Kidney (tissue), 14 donors: ENCODE measurements around the gene KLHL18. TPM values are rescaled to one million over a fixed set of nuclear protein-coding genes. Genes with fewer than 3 reads are reported as not detected.
"Not testable (repeated sequence)": the region's sequence is repeated elsewhere in the genome, so short reads cannot be mapped to it uniquely, and the experiment has no call there.

Experiments
- DNase-seq, 5 donors: peaks; one replicate each; pipeline ENCODE4 v3.0.0-alpha.2; 2013 to 2020
- FAIRE-seq: peaks from 2 replicates; lab custom pipeline; 2012; peaks lifted over from hg19 to GRCh38; lab: Jason Lieb, UNC
- H3K27ac ChIP-seq, 2 donors: one replicate each; pipeline ENCODE4 v1.7.0; 2013; ENCODE audit warnings: low read depth in 2 of 2, low read length in 2 of 2, inconsistent platforms in 1 of 2
- H3K27me3 ChIP-seq: one replicate; pipeline ENCODE4 v1.7.1; 2013; ENCODE audit warnings: low read length, inconsistent platforms; ENCODE audit not compliant: control insufficient read depth, insufficient read depth
- H3K36me3 ChIP-seq, 3 donors: one replicate each; pipeline versions ENCODE4 v1.7.0 to v1.7.1; 2013; ENCODE audit warnings: low read length in 3 of 3, control low read depth in 1 of 3, inconsistent platforms in 1 of 3; ENCODE audit not compliant: insufficient read depth in 3 of 3, control insufficient read depth in 2 of 3
- H3K4me1 ChIP-seq, 3 donors: one replicate each; pipeline versions ENCODE4 v1.7.0 to v1.7.1; 2013; ENCODE audit warnings: low read length in 3 of 3, inconsistent platforms in 1 of 3, low read depth in 1 of 3; ENCODE audit not compliant: control insufficient read depth in 2 of 3, insufficient read depth in 2 of 3
- H3K4me3 ChIP-seq, 3 donors: one replicate each; pipeline versions ENCODE4 v1.7.0 to v1.8.1; 2013; ENCODE audit warnings: low read length in 3 of 3, control low read depth in 1 of 3, inconsistent platforms in 1 of 3
- H3K9ac ChIP-seq, 3 donors: one replicate each; pipeline versions ENCODE4 v1.7.0 to v1.7.1; 2013; ENCODE audit warnings: low read length in 3 of 3, control low read depth in 1 of 3, inconsistent platforms in 1 of 3
- H3K9me3 ChIP-seq, 3 donors: one replicate each; pipeline versions ENCODE4 v1.7.0 to v1.7.1; 2013; ENCODE audit warnings: low read length in 3 of 3, control low read depth in 1 of 3, inconsistent platforms in 1 of 3; ENCODE audit not compliant: control insufficient read depth in 2 of 3, insufficient read depth in 1 of 3
- intact Hi-C: fragments of 100-400 bp; cut with DNase I; formaldehyde crosslinking; loops from one replicate; pipeline ENCODE4 v1.11.1; 2022
- polyA plus RNA-seq: library from polyadenylated mRNA; stranded (reverse); fragments of 350-450 nt; fragmentation: Illumina TruSeq; extraction: RNeasy Lipid Tissue Mini Kit (QIAGEN cat#74804); gene quantifications from one replicate; pipeline ENCODE4 v1.2.3, GENCODE V29; 2014; ENCODE audit warnings: low read depth, low replicate concordance; ENCODE audit not compliant: insufficient read depth
- total RNA-seq: library from RNA; stranded (reverse); fragmentation: NEBNext Ultra II Directional; extraction: Animal tissue kit (Norgen Biotek cat#: 25700); gene quantifications from one replicate; pipeline ENCODE4 v1.2.1, GENCODE V29; 2021
- TF ChIP-seq, protein P1 (sequence below): IDR thresholded peaks from 3 replicates; pipeline ENCODE4 v1.5.1; 2012; ENCODE audit warnings: mild to moderate bottlenecking, moderate library complexity, borderline replicate concordance; ENCODE audit not compliant: insufficient read depth; ENCODE audit errors: extremely low read depth
- donor health status: control.
- donor health status: control.
- donor health status: control.
- donor health status: control.
- donor health status: control.
- donor health status: DM: yes; HTN: yes; CAD: no.
- donor health status: Normal renal cell carcinoma (clear cell type).

KLHL18 gene
- total and polyA plus RNA-seq, 2 donors from 2014 or later, result 10.6 to 31.1 TPM

- no peak overlapping the region for H3K9ac ChIP-seq
- peaks cover 0 to 8% (median 0%) of the 10 kb centered on the region in 3 donors for H3K4me1 ChIP-seq
- TF ChIP-seq, protein P1, sequence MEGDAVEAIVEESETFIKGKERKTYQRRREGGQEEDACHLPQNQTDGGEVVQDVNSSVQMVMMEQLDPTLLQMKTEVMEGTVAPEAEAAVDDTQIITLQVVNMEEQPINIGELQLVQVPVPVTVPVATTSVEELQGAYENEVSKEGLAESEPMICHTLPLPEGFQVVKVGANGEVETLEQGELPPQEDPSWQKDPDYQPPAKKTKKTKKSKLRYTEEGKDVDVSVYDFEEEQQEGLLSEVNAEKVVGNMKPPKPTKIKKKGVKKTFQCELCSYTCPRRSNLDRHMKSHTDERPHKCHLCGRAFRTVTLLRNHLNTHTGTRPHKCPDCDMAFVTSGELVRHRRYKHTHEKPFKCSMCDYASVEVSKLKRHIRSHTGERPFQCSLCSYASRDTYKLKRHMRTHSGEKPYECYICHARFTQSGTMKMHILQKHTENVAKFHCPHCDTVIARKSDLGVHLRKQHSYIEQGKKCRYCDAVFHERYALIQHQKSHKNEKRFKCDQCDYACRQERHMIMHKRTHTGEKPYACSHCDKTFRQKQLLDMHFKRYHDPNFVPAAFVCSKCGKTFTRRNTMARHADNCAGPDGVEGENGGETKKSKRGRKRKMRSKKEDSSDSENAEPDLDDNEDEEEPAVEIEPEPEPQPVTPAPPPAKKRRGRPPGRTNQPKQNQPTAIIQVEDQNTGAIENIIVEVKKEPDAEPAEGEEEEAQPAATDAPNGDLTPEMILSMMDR, result no peak
- no peaks in the 10 kb centered on the region for H3K27me3 ChIP-seq
- FAIRE-seq (no peak), DNase-seq (peak in 1 of 5 donors; percentile 52)
- H3K27ac ChIP-seq, result no peak overlapping the region
- no peaks in the 10 kb centered on the region for H3K36me3 ChIP-seq
- no peaks in the 10 kb centered on the region for H3K9me3 ChIP-seq
- intact Hi-C loops, result no loop called here
- H3K4me3 ChIP-seq, result no peak overlapping the region
Observed at GRCh38 chr3:47247131-47248064, 35.3 kb upstream of the KLHL18 start.

- no peaks in the 10 kb centered on the region for H3K27me3 ChIP-seq
- no peak overlapping the region for H3K27ac ChIP-seq
- DNase-seq (peak in 4 of 5 donors; percentile 8 to 55 (median 29)), FAIRE-seq (no peak)
- no peaks in the 10 kb centered on the region for H3K36me3 ChIP-seq
- intact Hi-C loops, result no loop called here
- H3K9me3 ChIP-seq, result no peaks in the 10 kb centered on the region
- H3K4me3 ChIP-seq, result no peak overlapping the region
- no peaks in the 10 kb centered on the region for H3K4me1 ChIP-seq
- TF ChIP-seq, protein P1, result peak; percentile 36
- no peak overlapping the region for H3K9ac ChIP-seq
Observed at GRCh38 chr3:47250309-47251060, 32.3 kb upstream of the KLHL18 start.

- H3K27ac ChIP-seq, H3K4me3 ChIP-seq, H3K9ac ChIP-seq, H3K4me1 ChIP-seq, H3K9me3 ChIP-seq, H3K27me3 ChIP-seq, H3K36me3 ChIP-seq, intact Hi-C loops, FAIRE-seq: not testable (repeated sequence)
- peak in 1 of 5 donors; percentile 9 for DNase-seq
Observed at GRCh38 chr3:47251085-47251484, 31.7 kb upstream of the KLHL18 start.

DNA sequence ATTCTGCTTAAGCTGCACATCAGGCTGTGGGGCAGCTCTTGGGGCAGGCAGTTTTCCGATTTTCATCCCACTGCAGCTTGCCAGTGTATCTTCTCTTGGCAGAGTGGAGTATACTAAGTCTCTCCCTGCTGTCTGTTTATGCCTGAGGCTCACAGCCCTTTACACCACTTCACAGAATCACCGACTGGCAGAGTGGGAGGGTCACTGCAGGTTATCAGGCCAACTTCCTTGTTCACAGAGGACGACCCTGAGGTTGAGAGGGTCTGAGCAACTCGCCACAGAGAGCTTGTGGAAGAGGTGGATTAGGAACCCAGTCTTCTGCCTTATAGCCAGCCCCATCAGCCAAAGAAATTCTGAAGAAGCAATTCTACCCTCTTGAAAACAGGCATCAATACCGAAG is 31.1 kb upstream of the KLHL18 start:
- H3K27me3 ChIP-seq, result no peaks in the 10 kb centered on the region
- no peaks in the 10 kb centered on the region for H3K36me3 ChIP-seq
- intact Hi-C loops, result no loop called here
- no peaks in the 10 kb centered on the region for H3K4me1 ChIP-seq
- no peak overlapping the region for H3K27ac ChIP-seq
- DNase-seq, result peak in 1 of 5 donors; percentile 12
- FAIRE-seq, result no peak
- H3K9ac ChIP-seq, result no peak overlapping the region
- TF ChIP-seq, protein P1, result no peak
- H3K9me3 ChIP-seq, result no peaks in the 10 kb centered on the region
- H3K4me3 ChIP-seq, result no peak overlapping the region

- H3K9ac ChIP-seq, intact Hi-C loops, FAIRE-seq, H3K4me1 ChIP-seq, H3K4me3 ChIP-seq, H3K27ac ChIP-seq, H3K36me3 ChIP-seq, H3K27me3 ChIP-seq, H3K9me3 ChIP-seq: not testable (repeated sequence)
- peak in 1 of 5 donors; percentile 18 for DNase-seq
Observed at GRCh38 chr3:47256331-47256730, 26.4 kb upstream of the KLHL18 start.
